Caco-2 (cell line): ENCODE data around the gene MAP3K9. TPM values are rescaled to one million over a fixed set of nuclear protein-coding genes. Genes with fewer than 3 reads are reported as not detected.

ENCODE experiments used
- BruUV-seq: library from RNA; stranded (reverse); fragments of 400-500 nt; replicated peaks from 2 replicates; lab custom pipeline; 2021; lab: Mats Ljungman, UMichigan
- CTCF ChIA-PET: fragments of 300-600 bp; sonication (Branson Sonifier 250); formaldehyde crosslinking; loops from one replicate; lab custom pipeline; 2022; ENCODE audit warnings: antibody characterized with exemption; lab: Charles Lee
- POLR2A ChIA-PET: fragments of 300-600 bp; sonication (Branson Sonifier 250); formaldehyde crosslinking; loops from one replicate; lab custom pipeline; 2022; ENCODE audit warnings: antibody characterized with exemption; lab: Charles Lee
- DNase-seq, 2 experiments: peaks; one replicate each; pipeline versions ENCODE4 v3.0.0 to v3.0.0-alpha.2; 2020 to 2022
- H3K27me3 ChIP-seq: replicated peaks from 2 replicates; pipeline ENCODE4 v1.6.0; 2011; ENCODE audit warnings: low read length; ENCODE audit not compliant: control insufficient read depth, insufficient read depth
- H3K36me3 ChIP-seq: 2 replicates; pipeline ENCODE4 v1.5.1; 2011; ENCODE audit warnings: low read length; ENCODE audit not compliant: control insufficient read depth, insufficient read depth
- H3K4me1 ChIP-seq: fragments of 250-450 bp; sonication (Bioruptor Pico); 2 replicates; pipeline ENCODE4 v1.5.1; 2020; ENCODE audit warnings: mild to moderate bottlenecking
- H3K4me3 ChIP-seq: 2 replicates; pipeline ENCODE4 v1.5.1; 2011; ENCODE audit warnings: low read depth, mild to moderate bottlenecking, control low read depth, low read length
- H3K9me3 ChIP-seq: fragments of 250-450 bp; sonication (Bioruptor Pico); 2 replicates; pipeline ENCODE4 v1.5.1; 2020; ENCODE audit warnings: mild to moderate bottlenecking, moderate library complexity
- H3K27ac Mint-ChIP-seq: one replicate; pipeline ENCODE4 v1.8.0; 2022; ENCODE audit warnings: mixed read lengths; ENCODE audit not compliant: unreplicated experiment
- H3K27me3 Mint-ChIP-seq: one replicate; pipeline ENCODE4 v1.8.0; 2022; ENCODE audit warnings: mixed read lengths; ENCODE audit not compliant: insufficient read depth, unreplicated experiment
- H3K36me3 Mint-ChIP-seq: one replicate; pipeline ENCODE4 v1.8.0; 2022; ENCODE audit warnings: mild to moderate bottlenecking, mixed read lengths; ENCODE audit not compliant: insufficient read depth, unreplicated experiment
- H3K4me1 Mint-ChIP-seq: one replicate; pipeline ENCODE4 v1.8.0; 2022; ENCODE audit warnings: low read depth, mixed read lengths; ENCODE audit not compliant: unreplicated experiment
- H3K4me3 Mint-ChIP-seq: one replicate; pipeline ENCODE4 v1.8.0; 2022; ENCODE audit warnings: mild to moderate bottlenecking, moderate library complexity, mixed read lengths; ENCODE audit not compliant: unreplicated experiment
- H3K9me3 Mint-ChIP-seq: one replicate; pipeline ENCODE4 v1.8.0; 2022; ENCODE audit warnings: mixed read lengths; ENCODE audit not compliant: unreplicated experiment
- CTCF ChIP-seq, 2 experiments: fragments of 200-600 bp in 1 of 2; IDR thresholded peaks; 1 replicate in 1 of 2; 2 replicates in 1 of 2; pipeline versions ENCODE4 v1.5.1 to v1.8.0; 2011 to 2022; ENCODE audit warnings: antibody characterized with exemption in 1 of 2, control low read depth in 1 of 2, inconsistent platforms in 1 of 2, low read depth in 1 of 2, low read length in 1 of 2, mild to moderate bottlenecking in 1 of 2, moderate library complexity in 1 of 2; ENCODE audit not compliant: insufficient read depth in 1 of 2, severe bottlenecking in 1 of 2, unreplicated experiment in 1 of 2
- intact Hi-C: fragments of 100-400 bp; cut with micrococcal nuclease; formaldehyde crosslinking; loops from one replicate; pipeline ENCODE4 v1.10.0; 2022; ENCODE audit not compliant: unreplicated experiment
- total RNA-seq: library from RNA; stranded (reverse); gene quantifications from 2 replicates; pipeline ENCODE4 v1.2.3, GENCODE V29; 2022

Gene MAP3K9
- total RNA-seq, 1 experiment from 2014 or later, result 19.5 TPM

- CTCF ChIA-PET, result interaction anchor here (0.6 kb wide), 1 partner anchor 45 kb away, joined by 4 read pairs; no protein-coding TSS in a partner anchor
- intact Hi-C loops, result loop anchor here (5.0 to 10.0 kb wide), 2 partner anchors 116 to 236 kb away; partner anchors contain the start of gene MED6
Measured at GRCh38 chr14:70718383-70719118, 90.8 kb downstream of the MAP3K9 start.

GRCh38 chr14:70716958-70717357 lies 92.4 kb downstream of the MAP3K9 start:
- TF ChIP-seq CTCF (IDR thresholded peaks at IDR 0.05; ENCODE audit: insufficient read depth in 1 of 2, low read depth in 1 of 2, low read length in 1 of 2, severe bottlenecking in 1 of 2, unreplicated experiment in 1 of 2), result peak in 1 of 2 experiments; percentile 0
- Mint-ChIP-seq H3K4me1 (peaks cover 31% of the 10 kb centered on the region), H3K27me3 (no peaks in the 10 kb centered on the region), H3K9me3 (no peaks in the 10 kb centered on the region), H3K4me3 (peak overlapping the region; percentile 50), H3K27ac (peak overlapping the region; percentile 80), H3K36me3 (peaks cover 5% of the 10 kb centered on the region)
- DNase-seq, result peak; percentile 68 to 77
- ChIA-PET CTCF (interaction anchor here (0.8 to 1.0 kb wide), 2 partner anchors 20 to 92 kb away, joined by 3 to 6 read pairs; partner anchors contain the start of gene MAP3K9), POLR2A (interaction anchor here (1.2 kb wide), 1 partner anchor 93 kb away, joined by 11 read pairs; the partner anchor contains the start of gene MAP3K9)
- peaks cover 42% of the 10 kb centered on the region for H3K4me1 ChIP-seq
- intact Hi-C loops, result loop anchor here (1.0 to 10.0 kb wide), 5 partner anchors 36 to 238 kb away; partner anchors contain the start of genes MAP3K9 and MED6
- H3K9me3 ChIP-seq, result no peaks in the 10 kb centered on the region
- H3K36me3 ChIP-seq, result no peaks in the 10 kb centered on the region
- no TSS peak for BruUV-seq
- H3K27me3 ChIP-seq, result no peaks in the 10 kb centered on the region
- no peak overlapping the region for H3K4me3 ChIP-seq

More at GRCh38 chr14:70718383-70719118, 90.8 kb downstream of the MAP3K9 start:
- no peak overlapping the region for H3K4me3 ChIP-seq
- peaks cover 45% of the 10 kb centered on the region for H3K4me1 Mint-ChIP-seq
- no peaks in the 10 kb centered on the region for H3K9me3 ChIP-seq
- POLR2A ChIA-PET, result interaction anchor here (0.6 kb wide), 1 partner anchor 21 kb away, joined by 5 read pairs; no protein-coding TSS in a partner anchor
- H3K36me3 ChIP-seq, result no peaks in the 10 kb centered on the region
- peak overlapping the region; percentile 73 for H3K27ac Mint-ChIP-seq
- H3K27me3 Mint-ChIP-seq, result no peaks in the 10 kb centered on the region
- H3K9me3 Mint-ChIP-seq, result no peaks in the 10 kb centered on the region
- H3K4me3 Mint-ChIP-seq, result peak overlapping the region; percentile 51
- peaks cover 42% of the 10 kb centered on the region for H3K4me1 ChIP-seq
- TF ChIP-seq CTCF (IDR thresholded peaks at IDR 0.05; ENCODE audit: insufficient read depth in 1 of 2, low read depth in 1 of 2, low read length in 1 of 2, severe bottlenecking in 1 of 2, unreplicated experiment in 1 of 2), result no peak
- no peaks in the 10 kb centered on the region for H3K27me3 ChIP-seq
- peak; percentile 70 to 77 for DNase-seq
- H3K36me3 Mint-ChIP-seq, result peaks cover 11% of the 10 kb centered on the region
- BruUV-seq, result no TSS peak

GRCh38 chr14:70716483-70716882 lies 92.8 kb downstream of the MAP3K9 start:
- CTCF ChIA-PET, result interaction anchor here (0.8 to 1.2 kb wide), 3 partner anchors 20 to 93 kb away, joined by 3 to 6 read pairs (median 3); partner anchors contain the start of genes MAP3K9 and TTC9
- peaks cover 31% of the 10 kb centered on the region for H3K4me1 Mint-ChIP-seq
- intact Hi-C loops, result loop anchor here (2.0 to 10.0 kb wide), 4 partner anchors 52 to 238 kb away; partner anchors contain the start of genes MAP3K9 and MED6

More at GRCh38 chr14:70716483-70716882, 92.8 kb downstream of the MAP3K9 start:
- no peaks in the 10 kb centered on the region for H3K9me3 Mint-ChIP-seq
- no peak for TF ChIP-seq CTCF (IDR thresholded peaks at IDR 0.05; ENCODE audit: insufficient read depth in 1 of 2, low read depth in 1 of 2, low read length in 1 of 2, severe bottlenecking in 1 of 2, unreplicated experiment in 1 of 2)
- H3K36me3 Mint-ChIP-seq, result peaks cover 5% of the 10 kb centered on the region
- H3K27me3 Mint-ChIP-seq, result no peaks in the 10 kb centered on the region
- H3K27me3 ChIP-seq, result no peaks in the 10 kb centered on the region
- H3K27ac Mint-ChIP-seq, result peak overlapping the region; percentile 80
- H3K9me3 ChIP-seq, result no peaks in the 10 kb centered on the region
- peak; percentile 40 to 47 for DNase-seq
- no TSS peak for BruUV-seq
- no peak overlapping the region for H3K4me3 ChIP-seq
- POLR2A ChIA-PET, result interaction anchor here (1.2 kb wide), 1 partner anchor 93 kb away, joined by 11 read pairs; the partner anchor contains the start of gene MAP3K9
- no peaks in the 10 kb centered on the region for H3K36me3 ChIP-seq
- H3K4me1 ChIP-seq, result peaks cover 42% of the 10 kb centered on the region
- peak overlapping the region; percentile 50 for H3K4me3 Mint-ChIP-seq
